CD4-positive, alpha-beta T cell (primary cell): ENCODE results near the gene SERPINA5. TPM values are rescaled to one million over a fixed set of nuclear protein-coding genes. Genes with fewer than 3 reads are reported as not detected.

ENCODE experiments used
- ATAC-seq: fragments of 200-7000 bp; cut with Tn5 transposase; one replicate; pipeline ENCODE4 v1.10.0; 2022; ENCODE audit warnings: mild to moderate bottlenecking; ENCODE audit not compliant: poor library complexity
- CTCF ChIA-PET: fragments of 350-600 bp; sonication (Branson Sonifier 250); formaldehyde crosslinking; loops from one replicate; lab custom pipeline; 2021; ENCODE audit warnings: antibody characterized with exemption, inconsistent platforms; lab: Charles Lee
- POLR2A ChIA-PET: fragments of 350-600 bp; sonication (Branson Sonifier 250); formaldehyde crosslinking; loops from one replicate; lab custom pipeline; 2021; ENCODE audit warnings: antibody characterized with exemption, inconsistent platforms; lab: Charles Lee
- DNase-seq, 14 experiments: peaks; one replicate each; pipeline ENCODE4 v3.0.0-alpha.2; 2013 to 2020; ENCODE audit warnings: mixed read lengths in 2 of 14
- H3K27ac ChIP-seq, 2 donors: one replicate each; pipeline versions ENCODE4 v1.5.1 to v1.7.0; 2013; ENCODE audit warnings: low read length in 2 of 2, low read depth in 1 of 2, mild to moderate bottlenecking in 1 of 2
- H3K27me3 ChIP-seq, 2 experiments: 1 replicate in 1 of 2; 2 replicates in 1 of 2; pipeline versions ENCODE4 v1.6.1 to v1.7.0; 2013; ENCODE audit warnings: low read length in 2 of 2, control low read depth in 1 of 2, mild to moderate bottlenecking in 1 of 2, moderate library complexity in 1 of 2; ENCODE audit not compliant: insufficient read depth in 2 of 2, control insufficient read depth in 1 of 2
- H3K36me3 ChIP-seq: one replicate; pipeline ENCODE4 v1.6.1; 2013; ENCODE audit warnings: low read length, control low read depth; ENCODE audit not compliant: insufficient read depth
- H3K4me1 ChIP-seq: one replicate; pipeline ENCODE4 v1.6.1; 2013; ENCODE audit warnings: low read length, control low read depth; ENCODE audit not compliant: insufficient read depth
- H3K4me3 ChIP-seq: one replicate; pipeline ENCODE4 v1.5.1; 2013; ENCODE audit warnings: mild to moderate bottlenecking, low read length, moderate library complexity
- H3K9me3 ChIP-seq, 2 experiments: 1 replicate in 1 of 2; 2 replicates in 1 of 2; pipeline versions ENCODE4 v1.6.1 to v1.7.0; 2013; ENCODE audit warnings: low read length in 2 of 2, mild to moderate bottlenecking in 2 of 2, control low read depth in 1 of 2, moderate library complexity in 1 of 2; ENCODE audit not compliant: control insufficient read depth in 1 of 2, insufficient read depth in 1 of 2
- H3K27ac Mint-ChIP-seq: one replicate; pipeline ENCODE4 v1.8.0; 2020; ENCODE audit warnings: mixed read lengths
- H3K27me3 Mint-ChIP-seq: one replicate; pipeline ENCODE4 v1.8.0; 2021; ENCODE audit warnings: mixed read lengths
- H3K36me3 Mint-ChIP-seq: one replicate; pipeline ENCODE4 v1.8.0; 2021; ENCODE audit warnings: low read depth, mixed read lengths
- H3K4me1 Mint-ChIP-seq: one replicate; pipeline ENCODE4 v1.8.0; 2021; ENCODE audit warnings: low read depth, mixed read lengths
- H3K4me3 Mint-ChIP-seq: one replicate; pipeline ENCODE4 v1.8.0; 2020; ENCODE audit warnings: mild to moderate bottlenecking, mixed read lengths
- H3K9me3 Mint-ChIP-seq: one replicate; pipeline ENCODE4 v1.8.0; 2020; ENCODE audit warnings: mixed read lengths
- CTCF ChIP-seq: fragments of 200-600 bp; IDR thresholded peaks from one replicate; pipeline ENCODE4 v1.8.0; 2022; ENCODE audit warnings: antibody characterized with exemption, mild to moderate bottlenecking
- intact Hi-C, 2 experiments: fragments of 100-400 bp; cut with DNase I in 1 of 2; cut with micrococcal nuclease in 1 of 2; formaldehyde crosslinking; loops; one replicate each; pipeline versions ENCODE4 v1.15.1 to v1.9.0; 2023 to 2025; cut with DNase I, micrococcal nuclease
- total RNA-seq, 174 experiments: library from RNA in 2 of 174; stranded (reverse) in 2 of 174; gene quantifications; one replicate each; pipeline ENCODE4 v1.2.3 and lab custom pipeline; 2021 to 2026

Gene SERPINA5
- total RNA-seq, 2 experiments from 2014 or later = not detected

- ChIA-PET CTCF (no interaction called here), POLR2A (interaction anchor here (0.5 kb wide), 1 partner anchor 1064 kb away, joined by 3 read pairs; no protein-coding TSS in a partner anchor)
- Mint-ChIP-seq H3K9me3 (no peaks in the 10 kb centered on the region), H3K4me1 (no peaks in the 10 kb centered on the region), H3K36me3 (no peaks in the 10 kb centered on the region), H3K27me3 (peaks cover 25% of the 10 kb centered on the region), H3K27ac (no peak overlapping the region), H3K4me3 (no peak overlapping the region)
- no peaks in the 10 kb centered on the region for H3K36me3 ChIP-seq
- ATAC-seq (no peak), DNase-seq (no peak)
- no peaks in the 10 kb centered on the region for H3K4me1 ChIP-seq
- H3K27ac ChIP-seq = no peak overlapping the region
- TF ChIP-seq CTCF = no peak
- peaks cover 0 to 7% of the 10 kb centered on the region in 2 experiments for H3K9me3 ChIP-seq
- intact Hi-C loops = no loop called here
- H3K27me3 ChIP-seq = peaks cover 0 to 6% of the 10 kb centered on the region in 2 experiments
- H3K4me3 ChIP-seq = no peak overlapping the region
These were observed 3.5 kb downstream of the SERPINA5 start for GRCh38 chr14:94584591-94585280.

GRCh38 chr14:94586635-94587034, 5.4 kb downstream of the SERPINA5 start:
- H3K27ac Mint-ChIP-seq = no peak overlapping the region
- Histone ChIP-seq H3K4me3 (no peak overlapping the region), H3K27me3 (peaks cover 0 to 2% of the 10 kb centered on the region in 2 experiments), H3K36me3 (no peaks in the 10 kb centered on the region), H3K27ac (no peak overlapping the region), H3K9me3 (peaks cover 0 to 6% of the 10 kb centered on the region in 2 experiments), H3K4me1 (no peaks in the 10 kb centered on the region)
- TF ChIP-seq CTCF = no peak
- H3K4me1 Mint-ChIP-seq = no peaks in the 10 kb centered on the region
- CTCF ChIA-PET = no interaction called here
- no peaks in the 10 kb centered on the region for H3K36me3 Mint-ChIP-seq
- intact Hi-C loops = no loop called here
- no peak for ATAC-seq
- peaks cover 15% of the 10 kb centered on the region for H3K27me3 Mint-ChIP-seq
- no peak for DNase-seq
- H3K9me3 Mint-ChIP-seq = no peaks in the 10 kb centered on the region
- POLR2A ChIA-PET = no interaction called here
- H3K4me3 Mint-ChIP-seq = no peak overlapping the region

GRCh38 chr14:94588311-94588710, 7.1 kb downstream of the SERPINA5 start:
- no peaks in the 10 kb centered on the region for H3K9me3 Mint-ChIP-seq
- peaks cover 0 to 6% of the 10 kb centered on the region in 2 experiments for H3K9me3 ChIP-seq

More at GRCh38 chr14:94588311-94588710, 7.1 kb downstream of the SERPINA5 start:
- Mint-ChIP-seq H3K27me3 (peaks cover 15% of the 10 kb centered on the region), H3K27ac (no peak overlapping the region), H3K4me1 (no peaks in the 10 kb centered on the region), H3K4me3 (no peak overlapping the region), H3K36me3 (no peaks in the 10 kb centered on the region)
- ATAC-seq (no peak), DNase-seq (no peak)
- intact Hi-C loops = no loop called here
- H3K27me3 ChIP-seq = no peaks in the 10 kb centered on the region
- no peak overlapping the region for H3K4me3 ChIP-seq
- ChIA-PET CTCF (no interaction called here), POLR2A (no interaction called here)
- no peaks in the 10 kb centered on the region for H3K36me3 ChIP-seq
- TF ChIP-seq CTCF = no peak
- H3K4me1 ChIP-seq = no peaks in the 10 kb centered on the region
- no peak overlapping the region for H3K27ac ChIP-seq
